Measurements from ENCODE around the gene AP5S1.
"Not testable (repeated sequence)": the region's sequence is repeated elsewhere in the genome, so short reads cannot be mapped to it uniquely, and the experiment has no call there.

AP5S1 gene

GRCh38 chr20:3843990-3844619 lies 23.8 kb downstream of the AP5S1 start:
- not testable (repeated sequence) for DNase-seq (ENCODE audit: low read depth, low spot score)

DNA sequence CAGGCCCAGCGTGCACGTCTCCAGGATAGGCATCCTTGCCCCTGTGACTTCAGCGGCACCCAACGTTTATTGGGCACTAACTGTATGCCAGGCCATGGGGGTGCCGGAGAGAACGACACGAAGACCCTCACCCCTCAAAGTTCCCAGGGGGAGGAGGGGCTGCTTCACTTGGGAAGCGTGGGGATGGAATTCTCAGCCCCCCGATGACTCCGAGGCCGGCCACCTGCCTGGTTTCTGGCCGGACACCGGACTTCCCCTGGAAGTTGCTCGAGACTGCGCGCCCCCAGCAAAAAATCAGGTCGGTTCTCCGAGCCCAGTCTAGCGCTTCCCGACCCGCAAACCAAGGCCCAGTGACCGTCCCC lies 26.0 kb downstream of the AP5S1 start:
- DNase-seq (ENCODE audit: low read depth, low spot score), result no peak

DNA sequence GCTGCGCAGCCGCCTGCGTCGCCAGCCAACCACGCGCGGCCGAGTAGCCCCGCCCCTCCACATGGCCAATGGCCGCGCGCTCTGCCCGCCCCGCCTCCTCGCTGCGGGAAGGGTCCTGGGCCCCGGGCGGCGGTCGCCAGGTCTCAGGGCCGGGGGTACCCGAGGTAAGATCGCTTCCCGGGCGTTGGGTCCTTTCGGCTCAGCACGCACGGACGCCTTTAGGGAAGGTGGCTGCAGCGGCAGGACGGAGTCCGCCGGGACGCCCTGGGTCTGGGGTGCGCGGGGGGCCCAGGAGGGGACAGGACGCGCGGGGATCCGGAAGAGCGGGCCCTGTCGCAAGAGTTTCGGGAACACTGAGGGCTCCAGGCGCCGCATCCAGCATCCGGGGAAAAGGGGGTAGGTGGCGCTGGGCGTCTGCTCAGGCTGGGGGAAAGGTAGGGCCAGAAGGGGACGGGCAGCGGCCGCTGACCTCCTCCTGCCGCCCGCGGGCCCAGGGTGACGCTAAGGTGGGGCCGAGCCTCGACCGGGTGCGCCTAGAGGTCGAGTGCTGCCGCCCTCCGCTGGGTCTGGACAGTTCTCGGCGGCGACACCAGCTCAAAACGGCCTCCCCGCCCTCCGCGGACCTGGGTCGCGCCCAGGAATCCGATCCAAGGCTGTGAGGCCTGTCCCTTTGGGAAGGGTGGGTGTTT lies 26.5 kb downstream of the AP5S1 start, which contains the start of gene MAVS:
Gene MAVS, plus strand, starts transcription at position 95 of the 689 bp plus-strand sequence. CDS start 7,791 bp downstream, outside the sequence.
- DNase-seq (ENCODE audit: low read depth, low spot score), result peak; percentile 63

DNA sequence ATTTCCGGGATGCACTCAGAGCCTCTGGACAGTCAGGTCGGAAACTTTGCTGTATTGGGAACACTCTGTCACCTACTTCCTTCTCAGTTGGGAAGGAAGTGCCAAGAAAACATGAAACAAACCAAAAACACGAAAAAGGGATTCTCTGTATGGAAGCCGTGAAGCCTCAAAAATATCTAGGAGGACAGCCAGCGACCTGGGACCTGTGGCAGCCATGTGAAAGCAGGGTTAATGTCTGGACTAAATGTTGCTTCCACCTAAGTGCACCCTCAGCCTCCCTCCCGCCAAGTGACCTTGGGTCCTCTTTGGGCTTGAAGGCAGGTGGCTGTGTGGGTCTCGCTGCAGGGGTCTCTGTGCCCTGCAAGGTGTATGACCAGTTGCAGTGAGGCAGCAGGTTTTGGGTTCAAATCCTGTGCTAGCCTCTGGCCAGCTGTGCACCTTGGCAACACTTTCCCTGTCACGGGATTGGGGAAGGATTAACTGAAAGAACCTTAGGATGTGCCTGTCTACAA lies 27.1 kb downstream of the AP5S1 start:
- no peak for DNase-seq (ENCODE audit: low read depth, low spot score)

DNA sequence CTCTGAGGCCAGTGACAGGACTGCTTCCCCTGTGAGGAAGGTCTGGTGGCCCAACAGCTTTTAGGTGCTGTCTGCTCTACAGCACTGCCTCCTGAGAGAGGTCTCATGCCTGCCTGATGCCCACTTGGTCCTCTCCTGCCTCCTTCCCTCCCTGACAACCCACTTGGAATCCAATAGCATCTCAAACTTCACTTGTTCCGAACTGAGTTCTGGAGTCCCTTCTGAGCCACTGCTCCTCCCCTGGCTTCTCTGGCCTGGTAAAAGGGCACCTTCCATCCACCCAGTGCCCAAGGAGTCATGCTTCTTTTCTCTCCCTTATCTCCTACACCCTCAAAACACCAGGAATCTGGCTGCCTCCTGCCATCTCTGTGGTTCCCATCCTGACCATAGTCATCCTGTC lies 28.2 kb downstream of the AP5S1 start:
- no peak for DNase-seq (ENCODE audit: low read depth, low spot score)

DNA sequence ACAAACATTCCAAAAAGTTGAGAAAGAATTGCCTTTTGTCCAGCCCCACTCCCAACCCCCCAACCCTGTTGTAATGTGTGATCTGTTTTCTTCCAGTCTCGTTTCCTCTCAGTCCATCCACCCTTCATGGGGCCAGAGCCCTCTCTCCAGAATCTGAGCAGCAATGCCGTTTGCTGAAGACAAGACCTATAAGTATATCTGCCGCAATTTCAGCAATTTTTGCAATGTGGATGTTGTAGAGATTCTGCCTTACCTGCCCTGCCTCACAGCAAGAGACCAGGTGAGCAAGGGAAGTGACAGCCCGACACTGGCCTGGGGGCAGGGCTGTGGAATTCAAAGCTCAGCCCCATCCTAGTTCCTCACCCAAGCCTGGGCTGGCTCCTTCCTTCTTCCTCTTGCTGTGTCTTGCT lies 34.1 kb downstream of the AP5S1 start:
- DNase-seq (ENCODE audit: low read depth, low spot score), result no peak

- DNase-seq (ENCODE audit: low read depth, low spot score), result no peak
Observed at GRCh38 chr20:3857405-3857804, 37.1 kb downstream of the AP5S1 start.

DNA sequence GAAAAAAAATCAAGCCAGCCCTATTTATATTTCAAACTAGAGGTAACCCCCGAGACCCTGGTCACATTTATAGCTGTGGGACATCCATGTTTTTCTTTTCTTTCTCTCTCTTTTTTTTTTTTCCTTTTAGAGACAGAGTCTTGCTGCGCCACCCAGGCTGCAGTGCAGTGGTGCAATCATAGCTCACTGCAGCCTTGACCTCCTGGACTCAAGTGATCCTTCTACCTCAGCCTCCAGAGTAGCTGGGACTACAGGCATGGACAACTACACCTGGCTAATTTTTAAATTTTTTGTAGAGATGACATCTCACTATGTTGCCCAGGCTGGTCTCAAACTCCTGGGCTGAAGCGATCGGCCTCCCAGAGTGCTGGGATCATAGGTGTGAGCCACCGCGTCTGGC lies 38.3 kb downstream of the AP5S1 start:
- DNase-seq (ENCODE audit: low read depth, low spot score), result no peak

DNA sequence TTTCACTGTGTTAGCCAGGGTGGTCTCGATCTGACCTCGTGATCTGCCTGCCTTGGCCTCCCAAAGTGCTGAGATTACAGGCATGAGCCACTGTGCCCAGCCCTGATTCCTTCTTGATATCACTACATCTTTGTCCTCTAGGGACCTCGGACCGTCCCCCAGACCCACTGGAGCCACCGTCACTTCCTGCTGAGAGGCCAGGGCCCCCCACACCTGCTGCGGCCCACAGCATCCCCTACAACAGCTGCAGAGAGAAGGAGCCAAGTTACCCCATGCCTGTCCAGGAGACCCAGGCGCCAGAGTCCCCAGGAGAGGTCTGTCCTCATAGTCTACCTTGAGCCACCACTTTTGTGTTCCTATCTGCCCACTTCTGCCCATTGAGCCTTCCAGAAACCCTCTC lies 40.8 kb downstream of the AP5S1 start:
- no peak for DNase-seq (ENCODE audit: low read depth, low spot score)

DNA sequence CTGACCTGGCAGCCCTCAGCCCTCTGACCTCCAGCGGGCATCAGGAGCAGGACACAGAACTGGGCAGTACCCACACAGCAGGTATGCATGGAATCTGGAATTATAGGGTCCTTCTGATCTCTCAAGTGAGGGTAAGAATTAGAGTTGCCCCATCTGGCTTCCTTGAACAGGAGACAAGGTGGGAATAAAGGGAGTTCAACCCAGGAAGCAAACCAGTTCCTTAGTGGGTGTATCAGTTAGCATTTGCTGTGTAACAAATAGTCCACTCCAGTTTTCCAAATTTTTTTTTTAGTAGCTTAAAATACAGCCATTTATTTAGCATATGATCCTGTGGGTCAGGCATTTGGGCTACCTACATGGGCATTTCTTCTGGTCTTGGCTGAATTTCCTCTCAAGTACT lies 42.0 kb downstream of the AP5S1 start:
- DNase-seq (ENCODE audit: low read depth, low spot score), result no peak

DNA sequence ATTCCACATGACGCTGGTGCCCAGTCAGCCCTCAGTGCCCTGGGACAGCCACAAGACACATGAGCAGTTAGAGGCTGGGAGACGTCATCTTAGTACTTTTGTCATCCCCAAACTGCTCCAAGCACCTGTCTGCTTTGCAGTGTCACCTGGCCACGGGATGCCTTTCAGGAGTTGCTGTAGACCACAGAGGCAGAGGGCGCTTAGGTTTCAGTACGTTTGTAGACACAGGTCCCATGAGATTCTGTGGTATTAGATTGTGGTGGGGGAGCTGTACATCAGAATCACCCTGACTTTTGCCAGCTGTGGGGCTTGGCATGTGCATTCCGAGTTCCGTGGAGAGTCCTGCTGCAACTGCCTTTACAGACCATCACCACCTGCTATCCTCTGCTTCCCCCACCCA lies 43.0 kb downstream of the AP5S1 start:
- no peak for DNase-seq (ENCODE audit: low read depth, low spot score)

- DNase-seq (ENCODE audit: low read depth, low spot score), result no peak
Observed at GRCh38 chr20:3864518-3864917, 44.2 kb downstream of the AP5S1 start.

- DNase-seq (ENCODE audit: low read depth, low spot score), result no peak
Observed at GRCh38 chr20:3865152-3865886, 45.0 kb downstream of the AP5S1 start.

DNA sequence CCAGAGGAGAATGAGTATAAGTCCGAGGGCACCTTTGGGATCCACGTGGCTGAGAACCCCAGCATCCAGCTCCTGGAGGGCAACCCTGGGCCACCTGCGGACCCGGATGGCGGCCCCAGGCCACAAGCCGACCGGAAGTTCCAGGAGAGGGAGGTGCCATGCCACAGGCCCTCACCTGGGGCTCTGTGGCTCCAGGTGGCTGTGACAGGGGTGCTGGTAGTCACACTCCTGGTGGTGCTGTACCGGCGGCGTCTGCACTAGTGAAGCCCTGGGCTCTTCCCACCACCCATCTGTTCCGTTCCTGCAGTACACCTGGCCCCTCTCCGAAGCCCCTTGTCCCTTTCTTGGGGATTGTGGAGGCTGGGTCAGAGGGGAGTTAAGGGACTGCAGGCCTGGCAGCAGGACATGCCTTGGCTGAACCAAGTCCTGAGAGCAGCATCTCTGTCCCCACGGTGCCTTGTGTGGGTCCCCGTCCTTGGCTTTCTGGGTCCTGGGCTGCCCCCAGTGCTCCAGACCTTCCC lies 45.6 kb downstream of the AP5S1 start:
- no peak for DNase-seq (ENCODE audit: low read depth, low spot score)

- no peak for DNase-seq (ENCODE audit: low read depth, low spot score)
Observed at GRCh38 chr20:3866464-3866863, 46.1 kb downstream of the AP5S1 start.

- no peak for DNase-seq (ENCODE audit: low read depth, low spot score)
Observed at GRCh38 chr20:3867802-3868201, 47.5 kb downstream of the AP5S1 start.

- DNase-seq (ENCODE audit: low read depth, low spot score), result no peak
Observed at GRCh38 chr20:3869839-3870634, 49.7 kb downstream of the AP5S1 start.

- no peak for DNase-seq (ENCODE audit: low read depth, low spot score)
Observed at GRCh38 chr20:3871550-3872265, 51.4 kb downstream of the AP5S1 start.

DNA sequence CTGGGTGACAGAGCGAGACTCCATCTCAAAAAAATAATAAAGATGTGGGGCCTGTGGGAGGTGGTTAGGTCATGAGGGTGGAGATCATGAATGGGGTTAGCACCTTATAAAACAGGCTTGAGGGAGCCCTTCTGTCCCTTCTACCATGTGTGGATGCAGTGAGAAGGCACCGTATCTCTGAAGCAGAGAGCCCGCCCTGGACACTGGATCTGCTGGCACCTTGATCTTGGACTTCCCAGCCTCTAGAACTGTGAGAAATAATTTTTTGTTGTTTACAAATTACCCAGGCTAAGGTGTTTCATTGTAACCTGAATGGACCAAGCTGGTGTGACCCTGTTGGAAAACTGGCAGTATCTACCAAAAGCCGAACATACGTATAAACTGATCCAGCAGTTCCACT lies 53.2 kb downstream of the AP5S1 start:
- DNase-seq (ENCODE audit: low read depth, low spot score), result no peak

DNA sequence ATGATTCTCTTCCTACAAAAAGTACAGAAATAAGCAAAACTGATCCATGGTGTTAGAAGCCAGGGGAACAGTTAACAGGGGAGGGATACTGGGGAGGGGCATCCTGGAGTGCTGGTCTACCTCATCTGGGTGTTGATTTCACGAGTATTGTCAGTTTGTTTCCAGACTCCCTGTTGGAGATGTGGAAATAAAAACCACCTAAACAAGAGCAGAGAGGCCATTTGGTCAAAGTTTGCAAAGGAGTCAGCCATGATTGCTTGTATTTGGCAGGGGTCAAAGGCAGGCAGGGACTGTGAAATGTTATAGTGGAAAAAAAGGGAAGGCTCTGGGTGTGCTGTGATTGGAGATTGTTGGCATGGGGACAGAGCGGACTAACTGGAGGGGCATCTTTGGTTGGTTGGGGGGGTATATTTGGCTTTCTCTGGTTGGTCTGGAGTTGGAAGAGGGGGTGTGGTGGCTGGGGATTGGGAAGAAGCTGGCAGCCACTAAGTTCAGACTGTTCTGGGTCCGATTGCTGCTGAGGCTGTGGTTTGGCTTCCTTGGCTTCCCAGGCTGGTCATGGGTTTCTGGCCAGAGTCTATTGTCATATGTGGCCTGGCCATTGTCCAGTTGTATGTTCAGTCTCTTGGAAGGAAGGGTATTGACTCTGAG lies 54.0 kb downstream of the AP5S1 start:
- no peak for DNase-seq (ENCODE audit: low read depth, low spot score)

All from activated CD4-positive, CD25-positive, alpha-beta regulatory T cell treated with anti-CD3 and anti-CD28 coated beads, Interleukin-2, amount 50 U/mL, for 16 hours (primary cell).